PC-9 (cell line): ENCODE results near the gene ARSK. TPM values are rescaled to one million over a fixed set of nuclear protein-coding genes. Genes with fewer than 3 reads are reported as not detected.

Experiments used
- BruUV-seq: library from RNA; stranded (reverse); fragments of 400-500 nt; replicated peaks from 2 replicates; lab custom pipeline; 2021; lab: Mats Ljungman, UMichigan
- CTCF ChIA-PET: fragments of 300-600 bp; sonication (Branson Sonifier 250); formaldehyde crosslinking; loops from one replicate; lab custom pipeline; 2022; ENCODE audit warnings: antibody characterized with exemption; lab: Charles Lee
- POLR2A ChIA-PET: fragments of 300-600 bp; sonication (Branson Sonifier 250); formaldehyde crosslinking; loops from one replicate; lab custom pipeline; 2022; ENCODE audit warnings: antibody characterized with exemption; ENCODE audit not compliant: unreplicated experiment; lab: Charles Lee
- DNase-seq, 2 experiments: peaks; one replicate each; pipeline versions ENCODE4 v3.0.0 to v3.0.0-alpha.2; 2015 to 2022; ENCODE audit warnings: mixed read lengths in 1 of 2
- H2AFZ ChIP-seq: fragments of 200-600 bp; sonication (generic); 2 replicates; pipeline ENCODE4 v1.8.1; 2017; ENCODE audit warnings: antibody characterized with exemption
- H3F3A ChIP-seq: fragments of 200-600 bp; sonication (generic); 2 replicates; pipeline ENCODE4 v1.8.1; 2017; ENCODE audit warnings: antibody characterized with exemption, mild to moderate bottlenecking, low read depth; ENCODE audit not compliant: insufficient read depth
- H3K27ac ChIP-seq: fragments of 200-600 bp; sonication (generic); 2 replicates; pipeline ENCODE4 v1.6.1; 2016; ENCODE audit warnings: mixed run types
- H3K27me3 ChIP-seq: fragments of 200-600 bp; sonication (generic); 2 replicates; pipeline ENCODE4 v1.6.1; 2016; ENCODE audit warnings: low read depth, mixed run types; ENCODE audit not compliant: insufficient read depth
- H3K36me3 ChIP-seq: fragments of 200-600 bp; sonication (generic); 2 replicates; pipeline ENCODE4 v1.6.1; 2016; ENCODE audit warnings: low read depth, mixed run types
- H3K4me1 ChIP-seq: fragments of 200-600 bp; sonication (generic); replicated peaks from 2 replicates; pipeline ENCODE4 v1.6.1; 2016; ENCODE audit warnings: mixed run types; ENCODE audit not compliant: insufficient read depth
- H3K4me2 ChIP-seq: fragments of 200-600 bp; sonication (generic); 2 replicates; pipeline ENCODE4 v1.6.1; 2017; ENCODE audit warnings: mixed run types
- H3K4me3 ChIP-seq: fragments of 200-600 bp; sonication (generic); 2 replicates; pipeline ENCODE4 v1.6.1; 2016; ENCODE audit warnings: mixed run types
- H3K79me2 ChIP-seq: fragments of 200-600 bp; sonication (generic); 2 replicates; pipeline ENCODE4 v1.6.1; 2017; ENCODE audit warnings: low read depth, mixed run types
- H3K9me2 ChIP-seq: fragments of 200-600 bp; sonication (generic); 2 replicates; pipeline ENCODE4 v1.8.1; 2017; ENCODE audit warnings: mild to moderate bottlenecking; ENCODE audit not compliant: insufficient read depth
- H3K9me3 ChIP-seq: fragments of 200-600 bp; sonication (generic); 2 replicates; pipeline ENCODE4 v1.8.1; 2016; ENCODE audit warnings: low read depth; ENCODE audit not compliant: insufficient read depth
- H4K20me1 ChIP-seq: fragments of 200-600 bp; sonication (generic); 2 replicates; pipeline ENCODE4 v1.8.1; 2017; ENCODE audit not compliant: insufficient read depth
- CTCF ChIP-seq: fragments of 200-600 bp; sonication (generic); conservative IDR thresholded peaks from 2 replicates; pipeline ENCODE4 v1.6.1; 2017; ENCODE audit warnings: mixed run types, antibody characterized with exemption, mild to moderate bottlenecking, moderate library complexity
- EZH2 ChIP-seq: fragments of 200-600 bp; sonication (generic); IDR thresholded peaks from 2 replicates; pipeline ENCODE4 v1.8.0; 2017; ENCODE audit warnings: antibody characterized with exemption, low read depth
- intact Hi-C: fragments of 100-400 bp; cut with micrococcal nuclease; formaldehyde crosslinking; loops from one replicate; pipeline ENCODE4 v1.10.0; 2022; ENCODE audit not compliant: unreplicated experiment
- total RNA-seq: library from RNA; stranded (reverse); gene quantifications from 2 replicates; pipeline ENCODE4 v1.2.3, GENCODE V29; 2021

ARSK gene
- total RNA-seq, 1 experiment from 2014 or later, result 5.8 TPM

GRCh38 chr5:95610546-95610945, 55.6 kb downstream of the ARSK start:
- BruUV-seq, result no TSS peak
- no peaks in the 10 kb centered on the region for H3K79me2 ChIP-seq
- no peaks in the 10 kb centered on the region for H3K27me3 ChIP-seq
- ChIA-PET POLR2A (no interaction called here), CTCF (no interaction called here)
- 0 out of 2 replicates have a peak, but pooled peaks cover 3% of the 10 kb centered on the region for H3K9me2 ChIP-seq
- H3K4me2 ChIP-seq, result no peak overlapping the region
- no peaks in the 10 kb centered on the region for H3K36me3 ChIP-seq
- intact Hi-C loops, result loop anchor here (10.0 kb wide), 1 partner anchor 326 kb away; the partner anchor contains the start of gene MCTP1
- no peak for DNase-seq
- no peak overlapping the region for H2AFZ ChIP-seq
- H3F3A ChIP-seq, result no peaks in the 10 kb centered on the region
- peaks cover 10% of the 10 kb centered on the region; the same call in 1 of the 2 replicates for H3K9me3 ChIP-seq
- no peaks in the 10 kb centered on the region for H4K20me1 ChIP-seq
- H3K4me1 ChIP-seq, result no peaks in the 10 kb centered on the region
- TF ChIP-seq CTCF (no peak), EZH2 (no peak)
- no peak overlapping the region for H3K27ac ChIP-seq
- H3K4me3 ChIP-seq, result no peak overlapping the region

GRCh38 chr5:95611396-95611795, 56.5 kb downstream of the ARSK start:
- Histone ChIP-seq H3K27me3 (no peaks in the 10 kb centered on the region), H3K27ac (no peak overlapping the region), H3K9me3 (peaks cover 10% of the 10 kb centered on the region; the same call in 1 of the 2 replicates), H3K79me2 (no peaks in the 10 kb centered on the region), H2AFZ (no peak overlapping the region), H3K9me2 (0 out of 2 replicates have a peak, but pooled peaks cover 3% of the 10 kb centered on the region), H3K36me3 (no peaks in the 10 kb centered on the region), H3K4me3 (no peak overlapping the region), H3K4me2 (no peak overlapping the region), H3F3A (no peaks in the 10 kb centered on the region), H4K20me1 (no peaks in the 10 kb centered on the region), H3K4me1 (no peaks in the 10 kb centered on the region)
- TF ChIP-seq CTCF (no peak), EZH2 (no peak)
- CTCF ChIA-PET, result no interaction called here
- BruUV-seq, result no TSS peak
- POLR2A ChIA-PET, result no interaction called here
- intact Hi-C loops, result loop anchor here (10.0 kb wide), 1 partner anchor 327 kb away; the partner anchor contains the start of gene MCTP1
- DNase-seq, result no peak

- no peaks in the 10 kb centered on the region for H3K36me3 ChIP-seq
- no peak overlapping the region for H2AFZ ChIP-seq
- H3K9me3 ChIP-seq, result peaks cover 10% of the 10 kb centered on the region; the same call in 1 of the 2 replicates
- no peaks in the 10 kb centered on the region for H3K27me3 ChIP-seq
- no peaks in the 10 kb centered on the region for H3K4me1 ChIP-seq
- ChIA-PET POLR2A (no interaction called here), CTCF (no interaction called here)
- DNase-seq, result no peak
- no peaks in the 10 kb centered on the region for H3K79me2 ChIP-seq
- intact Hi-C loops, result loop anchor here (10.0 kb wide), 1 partner anchor 329 kb away; the partner anchor contains the start of gene MCTP1
- H3K4me2 ChIP-seq, result no peak overlapping the region
- no peak for TF ChIP-seq CTCF
- no peak for TF ChIP-seq EZH2
- no peak overlapping the region for H3K27ac ChIP-seq
- no peak overlapping the region for H3K4me3 ChIP-seq
- H4K20me1 ChIP-seq, result no peaks in the 10 kb centered on the region
- no TSS peak for BruUV-seq
- no peaks in the 10 kb centered on the region for H3F3A ChIP-seq
- H3K9me2 ChIP-seq, result no peaks in the 10 kb centered on the region
Measured at GRCh38 chr5:95613514-95613913, 58.6 kb downstream of the ARSK start.
